NCI-H2196 treated with DMSO at 0.1 percent for 48 hours (cell line): ENCODE measurements around the gene KCNJ4.
"Not testable (repeated sequence)": the region's sequence is repeated elsewhere in the genome, so short reads cannot be mapped to it uniquely, and the experiment has no call there.

Experiments
- DNase-seq: peaks from one replicate; lab custom pipeline; 2025; ENCODE audit not compliant: unreplicated experiment; lab: John Stamatoyannopoulos, UW

The KCNJ4 gene

DNA sequence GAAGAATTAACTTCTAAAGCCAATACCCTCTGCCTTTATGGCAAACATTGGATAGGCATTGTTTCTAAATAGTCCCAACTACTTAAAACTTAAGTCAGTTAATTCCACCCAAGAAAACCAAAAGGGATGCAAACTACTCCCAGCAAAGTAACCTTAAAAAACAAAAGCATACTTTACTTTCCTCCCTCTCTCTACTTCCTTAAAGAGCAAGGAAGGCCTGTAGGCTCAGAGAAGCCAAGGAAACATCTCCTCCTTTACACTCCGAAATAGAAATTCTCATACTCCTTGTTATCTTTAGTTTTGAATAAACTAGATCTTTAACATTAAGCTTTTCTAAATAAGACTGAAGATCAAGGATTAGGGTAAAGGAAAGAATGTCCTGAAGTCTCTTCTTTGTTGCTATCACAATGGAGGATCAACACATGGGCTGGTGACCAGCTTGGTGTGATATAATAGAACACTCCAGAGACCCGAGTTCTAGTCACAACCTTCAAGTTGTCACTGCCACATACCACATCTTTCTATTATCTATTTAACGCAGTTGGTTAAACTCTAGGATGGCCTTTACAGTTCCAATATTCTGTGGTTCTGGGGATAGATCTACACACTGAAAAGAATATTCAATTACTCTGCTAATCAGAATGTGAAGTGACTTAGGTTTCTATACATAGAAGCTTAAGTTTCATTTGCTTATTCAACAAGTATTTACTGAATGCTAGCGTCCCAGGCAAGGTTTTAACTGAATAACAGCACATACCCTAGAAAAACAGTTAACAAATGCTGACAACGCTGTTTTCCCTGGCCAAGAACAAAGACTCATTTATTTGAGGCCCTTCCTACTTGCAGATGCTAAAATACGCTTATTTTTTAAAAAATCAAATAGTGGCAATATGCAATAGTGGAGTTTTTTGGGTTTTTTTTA is 66.2 kb downstream of the KCNJ4 start:
- not testable (repeated sequence) for DNase-seq

DNA sequence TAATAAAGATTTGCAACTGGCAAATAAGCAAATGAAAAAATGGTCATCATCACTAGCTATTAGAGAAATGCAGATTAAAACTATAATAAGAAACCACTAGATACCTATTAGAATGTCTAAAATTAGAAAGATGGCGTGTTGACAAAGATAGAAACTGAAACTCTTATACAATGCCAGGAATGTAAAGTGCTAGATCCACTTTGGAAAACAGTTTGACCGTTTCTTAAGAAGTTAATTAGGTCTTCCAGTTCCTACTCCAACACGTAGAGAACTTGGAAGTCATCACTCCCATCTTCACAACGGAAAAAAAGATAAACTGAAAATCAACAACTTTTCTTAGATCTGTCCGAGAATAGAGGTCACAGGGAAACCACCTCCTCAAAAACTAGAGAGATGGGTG is 68.1 kb downstream of the KCNJ4 start:
- not testable (repeated sequence) for DNase-seq

DNA sequence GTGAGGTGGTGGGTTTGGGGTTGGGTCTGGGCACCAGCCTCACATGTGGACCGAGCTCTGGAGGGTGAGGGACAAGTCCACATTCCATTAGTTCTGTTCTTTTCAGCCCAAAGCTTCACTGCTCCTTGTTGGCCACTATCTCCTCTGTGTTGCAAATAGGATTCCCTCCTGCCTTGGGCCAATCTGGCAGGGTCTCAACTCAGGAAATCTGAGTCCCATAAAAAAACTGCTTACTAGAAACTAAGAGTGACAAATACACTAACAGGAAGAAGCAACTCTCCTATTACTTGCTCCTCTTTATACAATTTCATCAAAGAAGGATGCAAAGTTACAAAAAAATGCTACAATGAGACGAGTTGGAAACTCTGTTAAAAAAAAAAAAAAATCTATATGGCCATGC is 71.6 kb downstream of the KCNJ4 start:
- no peak for DNase-seq

DNA sequence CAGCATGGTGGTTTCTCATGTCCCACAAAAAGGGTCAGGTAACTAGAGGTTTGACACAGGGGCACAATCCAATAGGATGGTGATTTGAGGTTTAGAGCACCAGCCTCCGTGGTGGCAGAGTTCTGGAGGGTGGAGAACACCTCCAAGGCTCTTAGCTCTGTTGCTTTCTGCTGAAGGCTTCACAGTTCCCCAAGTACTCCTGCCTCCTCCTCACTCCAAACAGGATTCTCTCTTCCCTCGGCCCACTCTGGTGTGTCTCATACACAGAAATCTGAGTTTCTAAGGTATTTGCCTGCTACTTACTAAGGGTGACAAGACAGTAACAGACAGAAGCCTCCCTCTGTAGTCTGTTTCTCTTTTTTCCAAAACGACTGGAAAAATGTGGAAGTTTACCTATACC is 73.6 kb downstream of the KCNJ4 start:
- DNase-seq, result not testable (repeated sequence)
